ENCODE data around the gene LMNTD2. TPM values are rescaled to one million over a fixed set of nuclear protein-coding genes. Genes with fewer than 3 reads are reported as not detected.
A peak's percentile ranks its signal among the peaks of the same experiment; 100 is the strongest.

The LMNTD2 gene
- total and polyA plus RNA-seq, 2 of the 13 experiments (the other 11 are each of a cell fraction or from before 2014, with no cell fraction given): 1.1 to 3.1 TPM

GRCh38 chr11:536841-537621 is 23.5 kb downstream of the LMNTD2 start, which contains the start of gene LRRC56 (continued):
- TF ChIP-seq ZBTB10 (CRISPR knock-in tag; IDR thresholded peaks at IDR 0.05; ENCODE audit: borderline replicate concordance): no peak
- TF ChIP-seq ZNF138 (CRISPR knock-in tag; IDR thresholded peaks at IDR 0.05; ENCODE audit: low read depth): 0 out of 2 replicates have a peak, but pooled peaks have one; percentile 40
- TF ChIP-seq ISX (CRISPR knock-in tag; conservative IDR thresholded peaks at IDR 0.05): no peak
- no peak for TF ChIP-seq MBNL3 (CRISPR knock-in tag; conservative IDR thresholded peaks at IDR 0.05)
- peak; percentile 46; the same call in 1 of the 2 replicates for TF ChIP-seq ZNF121 (CRISPR knock-in tag; IDR thresholded peaks at IDR 0.05)
- TF ChIP-seq HOXA3 (CRISPR knock-in tag; IDR thresholded peaks at IDR 0.05): peak; percentile 90
- peak; percentile 79 for TF ChIP-seq MAX (IDR thresholded peaks at IDR 0.05)
- TF ChIP-seq HNF4A (CRISPR knock-in tag; IDR thresholded peaks at IDR 0.05): no peak
- TF ChIP-seq TFDP2 (CRISPR knock-in tag; IDR thresholded peaks at IDR 0.05): peak; percentile 35; the same call in 1 of the 2 replicates
- TF ChIP-seq MXD1 (CRISPR knock-in tag; IDR thresholded peaks at IDR 0.05): no peak
- no peak for TF ChIP-seq ETV6 (CRISPR knock-in tag; conservative IDR thresholded peaks at IDR 0.05)
- no peak for TF ChIP-seq SIX1 (CRISPR knock-in tag; IDR thresholded peaks at IDR 0.05; ENCODE audit: borderline replicate concordance)
- peak; percentile 34; the same call in 1 of the 2 replicates for TF ChIP-seq ZNF839 (CRISPR knock-in tag; IDR thresholded peaks at IDR 0.05; ENCODE audit: borderline replicate concordance)
- 0 out of 2 replicates have a peak, but pooled peaks have one; percentile 12 for TF ChIP-seq NFYC (CRISPR knock-in tag; IDR thresholded peaks at IDR 0.05)
- TF ChIP-seq MIER3 (CRISPR knock-in tag; IDR thresholded peaks at IDR 0.05; ENCODE audit: borderline replicate concordance): peak; percentile 48; the same call in 1 of the 2 replicates
- TF ChIP-seq ARID5B (CRISPR knock-in tag; IDR thresholded peaks at IDR 0.05): 0 out of 2 replicates have a peak, but pooled peaks have one; percentile 21
- 0 out of 2 replicates have a peak, but pooled peaks have one; percentile 18 for TF ChIP-seq RARA (CRISPR knock-in tag; IDR thresholded peaks at IDR 0.05)
- 0 out of 2 replicates have a peak, but pooled peaks have one; percentile 56 for TF ChIP-seq ZNF616 (CRISPR knock-in tag; IDR thresholded peaks at IDR 0.05; ENCODE audit: low read depth)
- peak; percentile 63; the same call in 1 of the 2 replicates for TF ChIP-seq SIN3A (IDR thresholded peaks at IDR 0.05; ENCODE audit: borderline replicate concordance, low read depth, low read length)
- TF ChIP-seq FOXO1 (CRISPR knock-in tag; IDR thresholded peaks at IDR 0.05): 0 out of 2 replicates have a peak, but pooled peaks have one; percentile 13
- no peak for TF ChIP-seq NR2F1 (CRISPR knock-in tag; IDR thresholded peaks at IDR 0.05)

Measured in HepG2 (cell line).